Kidney epithelial cell (primary cell): Measurements from ENCODE around the gene SRXN1. TPM values are rescaled to one million over a fixed set of nuclear protein-coding genes. Genes with fewer than 3 reads are reported as not detected.

Source experiments
- DNase-seq: peaks from one replicate; pipeline ENCODE4 v3.0.0-alpha.2; 2010; ENCODE audit warnings: low read depth
- H3K27me3 ChIP-seq: 2 replicates; pipeline ENCODE4 v1.6.0; 2011; ENCODE audit warnings: low read length; ENCODE audit not compliant: control insufficient read depth, insufficient read depth
- H3K36me3 ChIP-seq: 2 replicates; pipeline ENCODE4 v1.5.1; 2011; ENCODE audit warnings: low read length; ENCODE audit not compliant: control insufficient read depth, insufficient read depth
- H3K4me3 ChIP-seq: 2 replicates; pipeline ENCODE4 v1.5.1; 2011; ENCODE audit warnings: low read depth, mild to moderate bottlenecking, control low read depth, low read length
- CTCF ChIP-seq: IDR thresholded peaks from 2 replicates; pipeline ENCODE4 v1.5.1; 2011; ENCODE audit warnings: mild to moderate bottlenecking, moderate library complexity, low read length, control low read depth, inconsistent platforms; ENCODE audit not compliant: insufficient read depth, poor library complexity, severe bottlenecking
- total RNA-seq: library from RNA; depleted of rRNA; stranded (reverse); fragments of >200 nt; gene quantifications from 2 replicates; pipeline ENCODE4 v1.2.3, GENCODE V29; 2015

SRXN1 gene
- total RNA-seq, result 31.4 and 32.9 TPM in 2 replicates

GRCh38 chr20:653110-653589 is at the start of gene SRXN1:
SRXN1 (minus strand) TSS chr20:653200; CDS start chr20:653185, 15 bp downstream.
- peak within 1 kb of the TSS; percentile 92 for H3K4me3 ChIP-seq
- peaks cover 5% of the 10 kb centered on the region for H3K27me3 ChIP-seq

GRCh38 chr20:701401-702129 is 48.6 kb upstream of the SRXN1 start:
- no peak for TF ChIP-seq CTCF
- peaks cover 9% of the 10 kb centered on the region for H3K27me3 ChIP-seq

More at GRCh38 chr20:653110-653589, at the start of gene SRXN1:
- TF ChIP-seq CTCF, result peak; percentile 35
- DNase-seq, result peak; percentile 72
- H3K36me3 ChIP-seq, result peaks cover 2% of the 10 kb centered on the region

GRCh38 chr20:699811-700338 is 46.9 kb upstream of the SRXN1 start:
- H3K36me3 ChIP-seq, result no peaks in the 10 kb centered on the region
- no peak for TF ChIP-seq CTCF
- H3K4me3 ChIP-seq, result no peak overlapping the region
- peaks cover 9% of the 10 kb centered on the region for H3K27me3 ChIP-seq
- DNase-seq, result no peak

More at GRCh38 chr20:701401-702129, 48.6 kb upstream of the SRXN1 start:
- Histone ChIP-seq H3K4me3 (no peak overlapping the region), H3K36me3 (no peaks in the 10 kb centered on the region)
- DNase-seq, result no peak

GRCh38 chr20:699342-699741 is 46.3 kb upstream of the SRXN1 start:
- H3K36me3 ChIP-seq, result no peaks in the 10 kb centered on the region
- no peak for TF ChIP-seq CTCF
- H3K4me3 ChIP-seq, result no peak overlapping the region
- DNase-seq, result no peak
- H3K27me3 ChIP-seq, result peaks cover 9% of the 10 kb centered on the region

- Histone ChIP-seq H3K4me3 (no peak overlapping the region), H3K27me3 (peaks cover 9% of the 10 kb centered on the region), H3K36me3 (no peaks in the 10 kb centered on the region)
- no peak for DNase-seq
- no peak for TF ChIP-seq CTCF
Observed at GRCh38 chr20:698276-698675, 45.3 kb upstream of the SRXN1 start.
